Thoracic aorta (tissue), 2 donors: Measurements from ENCODE around the gene FUT2. TPM values are rescaled to one million over a fixed set of nuclear protein-coding genes. Genes with fewer than 3 reads are reported as not detected.
"Not testable (repeated sequence)": the region's sequence is repeated elsewhere in the genome, so short reads cannot be mapped to it uniquely, and the experiment has no call there.

Experiments used
- ATAC-seq: fragments of 150-250 bp; one replicate; pipeline ENCODE4 v1.8.0; 2017; ENCODE audit warnings: low read depth; ENCODE audit not compliant: insufficient number of reproducible peaks, low FRiP score
- DNase-seq: peaks from one replicate; pipeline ENCODE4 v3.0.0-alpha.2; 2020; ENCODE audit warnings: low spot score
- H3K27ac ChIP-seq, 2 donors: fragments of 200-600 bp; sonication (generic); 1 replicate in 1 of 2; 2 replicates in 1 of 2; pipeline ENCODE4 v1.5.1; 2016; ENCODE audit warnings: mild to moderate bottlenecking in 2 of 2, moderate library complexity in 2 of 2
- H3K27me3 ChIP-seq: fragments of 200-600 bp; sonication (generic); replicated peaks from 2 replicates; pipeline ENCODE4 v1.6.0; 2016; ENCODE audit warnings: mild to moderate bottlenecking; ENCODE audit not compliant: insufficient read depth
- H3K36me3 ChIP-seq: fragments of 200-600 bp; sonication (generic); one replicate; pipeline ENCODE4 v1.5.1; 2016
- H3K4me1 ChIP-seq, 2 donors: fragments of 200-600 bp; sonication (generic); 1 replicate in 1 of 2; 2 replicates in 1 of 2; pipeline versions ENCODE4 v1.5.1 to v1.6.0; 2016; ENCODE audit warnings: low read depth in 2 of 2, mild to moderate bottlenecking in 1 of 2; ENCODE audit not compliant: control insufficient read depth in 1 of 2
- H3K4me3 ChIP-seq: fragments of 200-600 bp; sonication (generic); 2 replicates; pipeline ENCODE4 v1.5.1; 2016; ENCODE audit warnings: mild to moderate bottlenecking
- H3K9me3 ChIP-seq: fragments of 200-600 bp; sonication (generic); 2 replicates; pipeline ENCODE4 v1.5.1; 2016
- CTCF ChIP-seq: fragments of 200-600 bp; sonication (generic); IDR thresholded peaks from one replicate; pipeline ENCODE4 v1.5.1; 2019; ENCODE audit warnings: antibody characterized with exemption
- total RNA-seq, 2 donors: library from RNA; depleted of rRNA; stranded (reverse); fragments of >200 nt; gene quantifications; one replicate each; pipeline versions ENCODE4 v1.1.0 to v1.2.3, GENCODE V29; 2016

Gene FUT2
- total RNA-seq, 2 donors from 2014 or later: 2.3 TPM; not detected in 1

- ATAC-seq (peak; percentile 95), DNase-seq (peak; percentile 93)
- Histone ChIP-seq H3K27ac (peak overlapping the region; percentile 50 to 83), H3K4me1 (peaks cover 8 to 45% of the 10 kb centered on the region in 2 donors), H3K9me3 (no peaks in the 10 kb centered on the region), H3K36me3 (no peaks in the 10 kb centered on the region), H3K27me3 (no peaks in the 10 kb centered on the region), H3K4me3 (peak overlapping the region; percentile 74)
- TF ChIP-seq CTCF: no peak
These were observed 18.3 kb downstream of the FUT2 start for GRCh38 chr19:48713864-48714755.

- Histone ChIP-seq H3K4me3 (peak overlapping the region; percentile 74), H3K9me3 (no peaks in the 10 kb centered on the region), H3K36me3 (no peaks in the 10 kb centered on the region), H3K27ac (peak overlapping the region; percentile 50 to 83), H3K4me1 (peaks cover 8 to 54% of the 10 kb centered on the region in 2 donors), H3K27me3 (no peaks in the 10 kb centered on the region)
- TF ChIP-seq CTCF: no peak
- ATAC-seq (no peak), DNase-seq (no peak)
These were observed 19.2 kb downstream of the FUT2 start for GRCh38 chr19:48714759-48715675.

- Histone ChIP-seq H3K27me3 (no peaks in the 10 kb centered on the region), H3K27ac (peak overlapping the region in 1 of 2 donors; percentile 83), H3K4me1 (peaks cover 8 to 58% of the 10 kb centered on the region in 2 donors), H3K4me3 (no peak overlapping the region), H3K9me3 (no peaks in the 10 kb centered on the region), H3K36me3 (no peaks in the 10 kb centered on the region)
- no peak for TF ChIP-seq CTCF
- ATAC-seq: no peak
- DNase-seq: no peak
These were observed 20.0 kb downstream of the FUT2 start for GRCh38 chr19:48715681-48716171.

GRCh38 chr19:48716562-48717291 is 21.0 kb downstream of the FUT2 start:
- Histone ChIP-seq H3K4me3 (peak overlapping the region; percentile 58), H3K9me3 (no peaks in the 10 kb centered on the region), H3K4me1 (peaks cover 8 to 58% of the 10 kb centered on the region in 2 donors), H3K27me3 (no peaks in the 10 kb centered on the region), H3K36me3 (no peaks in the 10 kb centered on the region), H3K27ac (peak overlapping the region; percentile 14 to 46)
- DNase-seq: no peak
- ATAC-seq: no peak
- TF ChIP-seq CTCF: no peak

- not testable (repeated sequence) for H3K27me3 ChIP-seq, H3K4me3 ChIP-seq, H3K9me3 ChIP-seq, ATAC-seq, H3K36me3 ChIP-seq, DNase-seq, H3K27ac ChIP-seq
- H3K4me1 ChIP-seq: peaks cover 8 to 55% of the 10 kb centered on the region in 2 donors
These were observed 22.3 kb downstream of the FUT2 start for GRCh38 chr19:48718106-48718505.
